A549 (cell line): Measurements from ENCODE around the gene SORL1. TPM values are rescaled to one million over a fixed set of nuclear protein-coding genes. Genes with fewer than 3 reads are reported as not detected.

ENCODE experiments used
- ATAC-seq, 2 experiments: fragments of 200-7000 bp in 1 of 2; fragments of >200 bp in 1 of 2; cut with Nextera tagmentation in 1 of 2; cut with Tn5 transposase in 1 of 2; 3 replicates each; pipeline versions ENCODE4 v1.8.0 to v1.9.1; 2018 to 2020; ENCODE audit warnings: mild to moderate bottlenecking in 1 of 2, moderate library complexity in 1 of 2
- CTCF ChIA-PET: fragments of 300-600 bp; sonication (Branson Sonifier 250); formaldehyde crosslinking; extraction: SDS; loops from one replicate; lab custom pipeline; 2021; ENCODE audit warnings: antibody characterized with exemption, inconsistent platforms; lab: Yijun Ruan, JAX
- POLR2A ChIA-PET: fragments of 350-600 bp; formaldehyde crosslinking; extraction: SDS; loops from one replicate; lab custom pipeline; 2021; ENCODE audit warnings: antibody characterized with exemption, inconsistent platforms; lab: Yijun Ruan, JAX
- DNase-seq, 2 experiments: peaks; one replicate each; pipeline versions ENCODE4 v3.0.0 to v3.0.0-alpha.2; 2011 to 2016; ENCODE audit warnings: low read depth in 1 of 2, low spot score in 1 of 2
- FAIRE-seq: peaks from 2 replicates; lab custom pipeline; 2011; peaks lifted over from hg19 to GRCh38; lab: Jason Lieb, UNC
- H3K27ac ChIP-seq, 2 experiments: fragments of >200 bp; sonication (Bioruptor Twin); formaldehyde crosslinking; 3 replicates each; pipeline ENCODE4 v1.5.1; 2016 to 2017
- H3K4me1 ChIP-seq: fragments of >200 bp; sonication (Bioruptor Twin); formaldehyde crosslinking; 3 replicates; pipeline ENCODE4 v1.6.1; 2016
- H3K4me2 ChIP-seq: fragments of >200 bp; sonication (Bioruptor Twin); formaldehyde crosslinking; 3 replicates; pipeline ENCODE4 v1.6.1; 2016
- H3K4me3 ChIP-seq: fragments of >200 bp; sonication (Bioruptor Twin); formaldehyde crosslinking; 3 replicates; pipeline ENCODE4 v1.5.1; 2016
- H3K9me3 ChIP-seq: fragments of >200 bp; sonication (Bioruptor Twin); formaldehyde crosslinking; 3 replicates; pipeline ENCODE4 v1.6.1; 2016
- CBX2 ChIP-seq: fragments of 200-600 bp; sonication (generic); IDR thresholded peaks from 2 replicates; pipeline ENCODE4 v1.6.1; 2016; ENCODE audit warnings: low read depth, mild to moderate bottlenecking, borderline replicate concordance
- CHD2 ChIP-seq: fragments of 150-350 bp; IDR thresholded peaks from 2 replicates; pipeline ENCODE4 v1.6.1; 2014; ENCODE audit warnings: low read length; ENCODE audit not compliant: partially characterized antibody
- EHMT2 ChIP-seq: fragments of 200-600 bp; sonication (generic); IDR thresholded peaks from 2 replicates; pipeline ENCODE4 v1.6.1; 2016; ENCODE audit warnings: antibody characterized with exemption, low read depth, mild to moderate bottlenecking, moderate library complexity
- EP300 ChIP-seq, 2 experiments: fragments of >200 bp; sonication (Bioruptor Twin); formaldehyde crosslinking; IDR thresholded peaks; 2 replicates in 1 of 2; 3 replicates in 1 of 2; pipeline ENCODE4 v1.6.1; 2016 to 2017
- ESRRA ChIP-seq: fragments of 150-350 bp; IDR thresholded peaks from 2 replicates; pipeline ENCODE4 v1.6.1; 2014; ENCODE audit warnings: mild to moderate bottlenecking, low read length, borderline replicate concordance
- FOSB ChIP-seq: fragments of 250-450 bp; sonication (Bioruptor Pico); IDR thresholded peaks from 2 replicates; pipeline ENCODE4 v1.5.0; 2020; ENCODE audit warnings: mild to moderate bottlenecking, moderate library complexity
- FOXS1 ChIP-seq: fragments of 250-450 bp; sonication (Bioruptor Pico); IDR thresholded peaks from 2 replicates; pipeline ENCODE4 v1.5.0; 2020; ENCODE audit warnings: mild to moderate bottlenecking, moderate library complexity
- HOXA7 ChIP-seq: fragments of 250-450 bp; sonication (Bioruptor Pico); IDR thresholded peaks from 2 replicates; pipeline ENCODE4 v1.5.0; 2020; ENCODE audit warnings: mild to moderate bottlenecking, moderate library complexity
- HOXB13 ChIP-seq: fragments of 250-450 bp; sonication (Bioruptor Pico); IDR thresholded peaks from 2 replicates; pipeline ENCODE4 v1.5.0; 2020; ENCODE audit warnings: low read depth, mild to moderate bottlenecking, moderate library complexity
- JUNB ChIP-seq: fragments of >200 bp; sonication (Bioruptor Twin); formaldehyde crosslinking; IDR thresholded peaks from 2 replicates; pipeline ENCODE4 v1.6.1; 2016
- NFE2L2 ChIP-seq: fragments of 150-350 bp; conservative IDR thresholded peaks from 2 replicates; pipeline ENCODE4 v1.6.1; 2014; ENCODE audit warnings: low read length
- NPAS2 ChIP-seq: fragments of 250-450 bp; sonication (Bioruptor Pico); IDR thresholded peaks from 2 replicates; pipeline ENCODE4 v1.8.0; 2022; ENCODE audit warnings: mild to moderate bottlenecking, moderate library complexity, borderline replicate concordance
- NR3C1 ChIP-seq: fragments of >200 bp; sonication (Bioruptor Twin); formaldehyde crosslinking; IDR thresholded peaks from 3 replicates; pipeline ENCODE4 v1.6.1; 2017
- POLR2AphosphoS2 ChIP-seq: conservative IDR thresholded peaks from 2 replicates; pipeline ENCODE4 v1.6.1; 2012; ENCODE audit warnings: low read length, improper control_type of control experiment, inconsistent platforms
- RAD21 ChIP-seq, 2 experiments: fragments of >200 bp in 1 of 2; sonication (Bioruptor Twin) in 1 of 2; formaldehyde crosslinking in 1 of 2; IDR thresholded peaks in 1 of 2; conservative IDR thresholded peaks in 1 of 2; 2 replicates in 1 of 2; 3 replicates in 1 of 2; pipeline ENCODE4 v1.6.1; 2012 to 2018; ENCODE audit warnings: inconsistent platforms in 1 of 2
- RCOR1 ChIP-seq: fragments of 150-350 bp; IDR thresholded peaks from 2 replicates; pipeline ENCODE4 v1.6.1; 2014; ENCODE audit warnings: antibody characterized with exemption, low read length, low read depth
- RNF2 ChIP-seq: fragments of 200-600 bp; sonication (generic); IDR thresholded peaks from 2 replicates; pipeline ENCODE4 v1.6.1; 2016; ENCODE audit warnings: low read depth, mild to moderate bottlenecking, antibody characterized with exemption, moderate library complexity, borderline replicate concordance
- SREBF2 ChIP-seq: fragments of 450-650 bp; IDR thresholded peaks from 2 replicates; pipeline ENCODE4 v1.6.1; 2014; ENCODE audit warnings: mild to moderate bottlenecking, moderate library complexity
- ZNF302 ChIP-seq: fragments of 250-450 bp; sonication (Bioruptor Pico); IDR thresholded peaks from 2 replicates; pipeline ENCODE4 v1.9.0; 2021; ENCODE audit warnings: inconsistent platforms, mild to moderate bottlenecking, moderate library complexity
- ZSCAN20 ChIP-seq: fragments of 250-450 bp; sonication (Bioruptor Pico); IDR thresholded peaks from 2 replicates; pipeline ENCODE4 v1.8.0; 2022; ENCODE audit warnings: mild to moderate bottlenecking, moderate library complexity
- WGBS: methylation state at CpG from one replicate; pipeline ENCODE4 v1.1.6; 2017; ENCODE audit errors: missing lambda C conversion rate; 5-methylcytosine and 5-hydroxymethylcytosine counted together
- polyA plus RNA-seq, 4 experiments: library from polyadenylated mRNA; depleted of rRNA in 3 of 4; stranded (reverse); fragments of >200 nt; fragmentation: RNase III in 1 of 4; extraction: RNeasy Plus Mini Kit Qiagen cat#74134 plus additional on column Dnase treatment in 1 of 4; gene quantifications; 2 replicates in 3 of 4; 3 replicates in 1 of 4; pipeline ENCODE4 v1.2.3, GENCODE V29; 2011 to 2017
- TF ChIP-seq, protein P1 (sequence below): fragments of 200-600 bp; sonication (generic); IDR thresholded peaks from 2 replicates; pipeline ENCODE4 v1.6.1; 2016; ENCODE audit warnings: antibody characterized with exemption, mild to moderate bottlenecking, moderate library complexity
- TF ChIP-seq, protein P2 (sequence below): fragments of 250-450 bp; sonication (Bioruptor Pico); IDR thresholded peaks from 2 replicates; pipeline ENCODE4 v1.5.0; 2020; ENCODE audit warnings: low read depth, mild to moderate bottlenecking, moderate library complexity

The SORL1 gene
- polyA plus RNA-seq, 2 of the 4 experiments (the other 2 are of a cell fraction) = 0.45 to 3.8 TPM

GRCh38 chr11:121467471-121467870, 15.4 kb downstream of the SORL1 start:
- DNase-seq (no peak), FAIRE-seq (no peak), ATAC-seq (no peak)
- Histone ChIP-seq H3K9me3 (no peaks in the 10 kb centered on the region), H3K27ac (peak overlapping the region; percentile 82 to 93), H3K4me1 (peaks cover 39% of the 10 kb centered on the region), H3K4me2 (peak overlapping the region; percentile 83), H3K4me3 (no peak overlapping the region)
- ChIA-PET CTCF (interaction anchor here (1.1 kb wide), 1 partner anchor 16 kb away, joined by 5 read pairs; the partner anchor contains the start of gene SORL1), POLR2A (no interaction called here)
- TF ChIP-seq NR3C1 (no peak), RNF2 (no peak), RAD21 (conservative IDR thresholded peaks at IDR 0.05 in 1 of 2, IDR thresholded peaks at IDR 0.05 in 1 of 2) (no peak), NFE2L2 (no peak), ZSCAN20 (CRISPR knock-in tag) (no peak), HOXA7 (CRISPR knock-in tag) (no peak)
- TF ChIP-seq, protein P1, sequence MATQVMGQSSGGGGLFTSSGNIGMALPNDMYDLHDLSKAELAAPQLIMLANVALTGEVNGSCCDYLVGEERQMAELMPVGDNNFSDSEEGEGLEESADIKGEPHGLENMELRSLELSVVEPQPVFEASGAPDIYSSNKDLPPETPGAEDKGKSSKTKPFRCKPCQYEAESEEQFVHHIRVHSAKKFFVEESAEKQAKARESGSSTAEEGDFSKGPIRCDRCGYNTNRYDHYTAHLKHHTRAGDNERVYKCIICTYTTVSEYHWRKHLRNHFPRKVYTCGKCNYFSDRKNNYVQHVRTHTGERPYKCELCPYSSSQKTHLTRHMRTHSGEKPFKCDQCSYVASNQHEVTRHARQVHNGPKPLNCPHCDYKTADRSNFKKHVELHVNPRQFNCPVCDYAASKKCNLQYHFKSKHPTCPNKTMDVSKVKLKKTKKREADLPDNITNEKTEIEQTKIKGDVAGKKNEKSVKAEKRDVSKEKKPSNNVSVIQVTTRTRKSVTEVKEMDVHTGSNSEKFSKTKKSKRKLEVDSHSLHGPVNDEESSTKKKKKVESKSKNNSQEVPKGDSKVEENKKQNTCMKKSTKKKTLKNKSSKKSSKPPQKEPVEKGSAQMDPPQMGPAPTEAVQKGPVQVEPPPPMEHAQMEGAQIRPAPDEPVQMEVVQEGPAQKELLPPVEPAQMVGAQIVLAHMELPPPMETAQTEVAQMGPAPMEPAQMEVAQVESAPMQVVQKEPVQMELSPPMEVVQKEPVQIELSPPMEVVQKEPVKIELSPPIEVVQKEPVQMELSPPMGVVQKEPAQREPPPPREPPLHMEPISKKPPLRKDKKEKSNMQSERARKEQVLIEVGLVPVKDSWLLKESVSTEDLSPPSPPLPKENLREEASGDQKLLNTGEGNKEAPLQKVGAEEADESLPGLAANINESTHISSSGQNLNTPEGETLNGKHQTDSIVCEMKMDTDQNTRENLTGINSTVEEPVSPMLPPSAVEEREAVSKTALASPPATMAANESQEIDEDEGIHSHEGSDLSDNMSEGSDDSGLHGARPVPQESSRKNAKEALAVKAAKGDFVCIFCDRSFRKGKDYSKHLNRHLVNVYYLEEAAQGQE = no peak
- whole genome bisulfite sequencing = 95% methylated on average over 2 of the region's 2 CpGs

DNA sequence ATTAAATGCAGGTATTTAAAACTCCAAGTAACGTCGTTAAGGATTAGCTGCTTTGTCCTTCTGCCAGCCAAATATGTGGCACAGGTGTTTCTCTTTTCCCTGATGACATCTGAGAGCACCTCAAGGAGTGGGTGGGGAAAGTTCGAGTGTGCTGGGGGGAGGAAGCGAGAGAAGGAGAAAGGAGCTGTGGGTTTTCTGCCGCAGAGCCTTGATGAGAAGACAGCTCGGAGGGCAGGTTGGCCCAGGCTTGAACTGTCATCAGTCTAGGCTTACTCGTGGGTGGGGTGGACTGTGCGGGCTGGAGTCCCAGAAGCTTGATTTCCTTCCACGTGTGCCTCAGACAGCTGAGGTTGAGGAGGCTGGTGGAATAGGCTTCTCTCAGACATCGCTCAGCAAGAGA, 15.9 kb downstream of the SORL1 start:
- TF ChIP-seq, protein P2, sequence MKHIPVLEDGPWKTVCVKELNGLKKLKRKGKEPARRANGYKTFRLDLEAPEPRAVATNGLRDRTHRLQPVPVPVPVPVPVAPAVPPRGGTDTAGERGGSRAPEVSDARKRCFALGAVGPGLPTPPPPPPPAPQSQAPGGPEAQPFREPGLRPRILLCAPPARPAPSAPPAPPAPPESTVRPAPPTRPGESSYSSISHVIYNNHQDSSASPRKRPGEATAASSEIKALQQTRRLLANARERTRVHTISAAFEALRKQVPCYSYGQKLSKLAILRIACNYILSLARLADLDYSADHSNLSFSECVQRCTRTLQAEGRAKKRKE (CRISPR knock-in tag) = no peak
- TF ChIP-seq RCOR1 = no peak
- no peak for TF ChIP-seq NFE2L2
- no peak for TF ChIP-seq JUNB
- TF ChIP-seq ESRRA = no peak
- no peak for TF ChIP-seq POLR2AphosphoS2
- no peak for TF ChIP-seq CHD2
- no peak for TF ChIP-seq CBX2
- TF ChIP-seq EP300 (IDR thresholded peaks at IDR 0.05) = no peak
- TF ChIP-seq FOXS1 (CRISPR knock-in tag) = no peak
- no peak for TF ChIP-seq SREBF2
- TF ChIP-seq EHMT2 = no peak
- TF ChIP-seq ZNF302 = no peak
- no peak for TF ChIP-seq RNF2
- TF ChIP-seq NPAS2 = no peak
- FAIRE-seq (no peak), ATAC-seq (no peak), DNase-seq (no peak)
- Histone ChIP-seq H3K4me1 (peaks cover 39% of the 10 kb centered on the region), H3K27ac (peak overlapping the region; percentile 25 to 93; a peak in 5 of 6 replicates), H3K4me3 (no peak overlapping the region), H3K4me2 (no peak overlapping the region), H3K9me3 (no peaks in the 10 kb centered on the region)
- WGBS = 96% methylated on average over 10 of the region's 10 CpGs
- ChIA-PET CTCF (no interaction called here), POLR2A (no interaction called here)

GRCh38 chr11:121469910-121470309, 17.8 kb downstream of the SORL1 start:
- ATAC-seq (no peak), DNase-seq (no peak), FAIRE-seq (no peak)
- ChIA-PET CTCF (interaction anchor here (0.6 to 0.9 kb wide), 2 partner anchors 14 to 16 kb away, joined by 3 to 4 read pairs; no protein-coding TSS in a partner anchor), POLR2A (no interaction called here)
- TF ChIP-seq FOSB (CRISPR knock-in tag) (no peak), JUNB (no peak), HOXB13 (CRISPR knock-in tag) (no peak), RAD21 (conservative IDR thresholded peaks at IDR 0.05 in 1 of 2, IDR thresholded peaks at IDR 0.05 in 1 of 2) (no peak), NPAS2 (no peak)
- TF ChIP-seq, protein P2 (CRISPR knock-in tag) = no peak
- Histone ChIP-seq H3K4me3 (no peak overlapping the region), H3K4me1 (peaks cover 26% of the 10 kb centered on the region), H3K9me3 (no peaks in the 10 kb centered on the region), H3K4me2 (no peak overlapping the region), H3K27ac (no peak overlapping the region)
- WGBS = 85% methylated on average over 5 of the region's 5 CpGs
